SK-N-SH (cell line): ENCODE measurements around the gene GPR180. TPM values are rescaled to one million over a fixed set of nuclear protein-coding genes. Genes with fewer than 3 reads are reported as not detected.

ENCODE experiments used
- CTCF ChIA-PET: fragments of 300-600, 350-600 bp; formaldehyde crosslinking; extraction: SDS; loops from one replicate; lab custom pipeline; 2021; lab: Yijun Ruan, JAX
- POLR2A ChIA-PET: fragments of 350-600 bp; sonication (Branson Sonifier 250); formaldehyde crosslinking; extraction: SDS; loops from one replicate; lab custom pipeline; 2020; ENCODE audit warnings: antibody characterized with exemption, inconsistent platforms; lab: Yijun Ruan, JAX
- DNase-seq: peaks from one replicate; pipeline ENCODE4 v3.0.0; 2012
- H2AFZ ChIP-seq: fragments of 200-600 bp; sonication (generic); 2 replicates; pipeline ENCODE4 v1.8.1; 2016; ENCODE audit warnings: antibody characterized with exemption, mild to moderate bottlenecking, low read depth
- H3F3A ChIP-seq: fragments of 200-600 bp; sonication (generic); replicated peaks from 2 replicates; pipeline ENCODE3; 2016; ENCODE audit warnings: antibody characterized with exemption, mild to moderate bottlenecking; ENCODE audit not compliant: insufficient read depth
- H3K27ac ChIP-seq, 2 experiments: fragments of 200-500 bp in 1 of 2; fragments of 200-600 bp in 1 of 2; sonication (Bioruptor generic) in 1 of 2; sonication (generic), shearing (Covaris generic) in 1 of 2; 2 replicates each; pipeline versions ENCODE4 v1.5.1 to v1.6.1; 2014 to 2016; ENCODE audit warnings: low read depth in 2 of 2, inconsistent platforms in 1 of 2, low read length in 1 of 2, mild to moderate bottlenecking in 1 of 2, mixed read lengths in 1 of 2
- H3K27me3 ChIP-seq: fragments of 200-600 bp; sonication (generic), shearing (Covaris generic); 2 replicates; pipeline ENCODE4 v1.6.1; 2016; ENCODE audit warnings: mixed run types; ENCODE audit not compliant: insufficient read depth
- H3K36me3 ChIP-seq, 2 experiments: fragments of 200-500 bp in 1 of 2; fragments of 200-600 bp in 1 of 2; sonication (Bioruptor generic) in 1 of 2; sonication (generic) in 1 of 2; replicated peaks in 1 of 2; 2 replicates each; pipeline versions ENCODE3 to v1.5.1; 2014 to 2016; ENCODE audit warnings: low read length in 1 of 2, mild to moderate bottlenecking in 1 of 2; ENCODE audit not compliant: insufficient read depth in 2 of 2, control insufficient read depth in 1 of 2
- H3K4me1 ChIP-seq, 2 experiments: fragments of 200-500 bp in 1 of 2; fragments of 200-600 bp in 1 of 2; sonication (Bioruptor generic) in 1 of 2; sonication (generic), shearing (Covaris generic) in 1 of 2; 2 replicates each; pipeline versions ENCODE4 v1.5.1 to v1.6.1; 2014 to 2016; ENCODE audit warnings: low read depth in 1 of 2, low read length in 1 of 2, mixed run types in 1 of 2; ENCODE audit not compliant: insufficient read depth in 2 of 2, control insufficient read depth in 1 of 2
- H3K4me2 ChIP-seq: fragments of 200-600 bp; sonication (generic), shearing (Covaris generic); 2 replicates; pipeline ENCODE4 v1.6.1; 2017; ENCODE audit warnings: mixed run types
- H3K4me3 ChIP-seq, 2 experiments: fragments of 200-500 bp in 1 of 2; fragments of 200-600 bp in 1 of 2; sonication (Bioruptor generic) in 1 of 2; sonication (generic), shearing (Covaris generic) in 1 of 2; 2 replicates each; pipeline versions ENCODE4 v1.5.1 to v1.8.1; 2014 to 2016; ENCODE audit warnings: low read depth in 2 of 2, inconsistent platforms in 1 of 2, low read length in 1 of 2, mild to moderate bottlenecking in 1 of 2, mixed read lengths in 1 of 2, moderate library complexity in 1 of 2
- H3K79me2 ChIP-seq: fragments of 200-600 bp; sonication (generic); 2 replicates; pipeline ENCODE4 v1.8.1; 2017; ENCODE audit warnings: mild to moderate bottlenecking; ENCODE audit not compliant: insufficient read depth
- H3K9ac ChIP-seq: fragments of 200-600 bp; sonication (generic); 2 replicates; pipeline ENCODE4 v1.6.1; 2017; ENCODE audit warnings: mixed run types
- H3K9me2 ChIP-seq: fragments of 200-600 bp; sonication (generic); 2 replicates; pipeline ENCODE4 v1.6.1; 2017; ENCODE audit warnings: mixed run types
- H3K9me3 ChIP-seq: fragments of 200-600 bp; sonication (generic); 2 replicates; pipeline ENCODE4 v1.6.1; 2017; ENCODE audit warnings: mixed run types, mild to moderate bottlenecking, moderate library complexity
- H4K20me1 ChIP-seq: fragments of 200-600 bp; sonication (generic); 2 replicates; pipeline ENCODE4 v1.6.1; 2017; ENCODE audit warnings: mild to moderate bottlenecking, mixed run types; ENCODE audit not compliant: insufficient read depth
- CHD2 ChIP-seq: fragments of 150-350 bp; IDR thresholded peaks from 2 replicates; pipeline ENCODE4 v1.6.1; 2018; ENCODE audit warnings: low read length; ENCODE audit not compliant: partially characterized antibody
- EP300 ChIP-seq, 2 experiments: IDR thresholded peaks; 2 replicates each; pipeline versions ENCODE4 v1.4.0 to v1.6.1; 2012; ENCODE audit warnings: borderline replicate concordance in 1 of 2, low read depth in 1 of 2, low read length in 1 of 2
- EZH2phosphoT487 ChIP-seq: fragments of 200-600 bp; sonication (generic); IDR thresholded peaks from 2 replicates; pipeline ENCODE4 v1.6.1; 2017; ENCODE audit warnings: low read depth, mixed run types, mild to moderate bottlenecking, antibody characterized with exemption, moderate library complexity, borderline replicate concordance
- FOSL2 ChIP-seq: IDR thresholded peaks from 2 replicates; pipeline ENCODE4 v1.4.0; 2012; ENCODE audit warnings: low read depth, mild to moderate bottlenecking, moderate library complexity, borderline replicate concordance
- FOXJ3 ChIP-seq: sonication (generic); formaldehyde crosslinking; IDR thresholded peaks from 2 replicates; pipeline ENCODE4 v1.5.1; 2020; ENCODE audit warnings: mild to moderate bottlenecking, missing genetic modification reagents
- FOXM1 ChIP-seq: IDR thresholded peaks from 2 replicates; pipeline ENCODE4 v1.4.0; 2012; ENCODE audit warnings: low read depth, mild to moderate bottlenecking
- GABPA ChIP-seq: IDR thresholded peaks from 2 replicates; pipeline ENCODE4 v1.4.0; 2012; ENCODE audit warnings: low read depth, mild to moderate bottlenecking
- JUND ChIP-seq: IDR thresholded peaks from 2 replicates; pipeline ENCODE4 v1.4.0; 2012
- NRF1 ChIP-seq: IDR thresholded peaks from 2 replicates; pipeline ENCODE4 v1.6.1; 2012; ENCODE audit warnings: low read depth, mild to moderate bottlenecking, low read length
- POLR2AphosphoS5 ChIP-seq: IDR thresholded peaks from 2 replicates; pipeline ENCODE4 v1.6.1; 2012; ENCODE audit warnings: low read depth, low read length
- RAD21 ChIP-seq: IDR thresholded peaks from 2 replicates; pipeline ENCODE4 v1.6.1; 2012; ENCODE audit warnings: mild to moderate bottlenecking, low read length
- RXRA ChIP-seq: IDR thresholded peaks from 2 replicates; pipeline ENCODE4 v1.4.0; 2012; ENCODE audit warnings: low read depth, mild to moderate bottlenecking, borderline replicate concordance
- SMC3 ChIP-seq: IDR thresholded peaks from 2 replicates; pipeline ENCODE4 v1.6.1; 2012; ENCODE audit warnings: low read depth, low read length, improper control_type of control experiment
- WGBS: methylation state at CpG from one replicate; pipeline ENCODE4 v1.1.6; 2017; ENCODE audit warnings: low lambda C conversion rate; 5-methylcytosine and 5-hydroxymethylcytosine counted together
- polyA plus RNA-seq, 3 experiments: library from polyadenylated mRNA; depleted of rRNA; stranded (reverse); fragments of >200 nt; gene quantifications; 2 replicates each; pipeline ENCODE4 v1.2.3, GENCODE V29; 2012
- TF ChIP-seq, protein P1 (sequence below): fragments of 200-600 bp; sonication (generic); IDR thresholded peaks from 2 replicates; pipeline ENCODE4 v1.6.1; 2017; ENCODE audit warnings: antibody characterized with exemption, mild to moderate bottlenecking, moderate library complexity
- TF ChIP-seq, protein P2 (sequence below): fragments of 150-350 bp; IDR thresholded peaks from 2 replicates; pipeline ENCODE4 v1.6.1; 2017; ENCODE audit warnings: antibody characterized with exemption, low read length, low read depth, borderline replicate concordance

GPR180 gene
- polyA plus RNA-seq, 1 of the 3 experiments (the other 2 are of a cell fraction): 1.8 TPM

DNA sequence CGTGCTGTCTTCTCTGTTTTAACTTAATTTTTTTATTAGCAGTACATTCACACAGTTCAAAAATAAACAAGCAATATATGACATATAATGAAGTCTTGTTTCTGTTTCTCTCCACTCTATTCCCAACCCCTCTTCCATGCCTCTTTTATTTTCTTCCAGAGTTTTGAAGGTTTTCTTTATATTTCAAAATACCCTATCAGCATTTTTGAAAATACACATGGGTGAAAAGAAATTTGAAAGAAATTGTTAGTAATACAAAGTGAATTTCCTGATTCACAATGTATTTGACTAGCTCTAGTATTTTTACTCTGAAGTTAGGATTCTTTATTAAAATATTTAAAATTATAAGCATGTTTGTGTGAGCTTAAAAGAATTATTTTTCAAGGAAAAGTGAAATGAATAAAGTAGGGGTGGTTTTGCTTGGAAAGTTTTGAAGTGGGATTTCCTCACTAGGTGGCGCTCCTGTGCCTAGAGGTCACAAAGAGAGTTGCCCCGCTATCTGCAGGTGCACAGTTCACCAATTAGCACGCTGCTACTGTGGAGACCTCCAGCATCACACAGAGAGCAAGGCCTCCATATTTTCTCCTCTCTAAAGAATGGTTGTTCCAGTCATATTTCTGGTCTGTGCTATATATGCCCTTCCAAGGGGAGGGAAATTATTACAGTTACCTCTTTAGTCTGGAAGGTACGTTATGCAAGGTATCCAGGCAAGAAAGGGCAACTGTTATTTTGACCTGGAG, 73.1 kb downstream of the GPR180 start (continued):
- TF ChIP-seq, protein P1, sequence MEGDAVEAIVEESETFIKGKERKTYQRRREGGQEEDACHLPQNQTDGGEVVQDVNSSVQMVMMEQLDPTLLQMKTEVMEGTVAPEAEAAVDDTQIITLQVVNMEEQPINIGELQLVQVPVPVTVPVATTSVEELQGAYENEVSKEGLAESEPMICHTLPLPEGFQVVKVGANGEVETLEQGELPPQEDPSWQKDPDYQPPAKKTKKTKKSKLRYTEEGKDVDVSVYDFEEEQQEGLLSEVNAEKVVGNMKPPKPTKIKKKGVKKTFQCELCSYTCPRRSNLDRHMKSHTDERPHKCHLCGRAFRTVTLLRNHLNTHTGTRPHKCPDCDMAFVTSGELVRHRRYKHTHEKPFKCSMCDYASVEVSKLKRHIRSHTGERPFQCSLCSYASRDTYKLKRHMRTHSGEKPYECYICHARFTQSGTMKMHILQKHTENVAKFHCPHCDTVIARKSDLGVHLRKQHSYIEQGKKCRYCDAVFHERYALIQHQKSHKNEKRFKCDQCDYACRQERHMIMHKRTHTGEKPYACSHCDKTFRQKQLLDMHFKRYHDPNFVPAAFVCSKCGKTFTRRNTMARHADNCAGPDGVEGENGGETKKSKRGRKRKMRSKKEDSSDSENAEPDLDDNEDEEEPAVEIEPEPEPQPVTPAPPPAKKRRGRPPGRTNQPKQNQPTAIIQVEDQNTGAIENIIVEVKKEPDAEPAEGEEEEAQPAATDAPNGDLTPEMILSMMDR: peak; percentile 83
- TF ChIP-seq EP300 (IDR thresholded peaks at IDR 0.05; ENCODE audit: borderline replicate concordance in 1 of 2, low read depth in 1 of 2, low read length in 1 of 2): no peak
- peak; percentile 59 for TF ChIP-seq SMC3
- TF ChIP-seq CHD2: no peak
- no peak for TF ChIP-seq JUND
- TF ChIP-seq EZH2phosphoT487: no peak
- TF ChIP-seq, all 33 proteins: peak for 3

DNA sequence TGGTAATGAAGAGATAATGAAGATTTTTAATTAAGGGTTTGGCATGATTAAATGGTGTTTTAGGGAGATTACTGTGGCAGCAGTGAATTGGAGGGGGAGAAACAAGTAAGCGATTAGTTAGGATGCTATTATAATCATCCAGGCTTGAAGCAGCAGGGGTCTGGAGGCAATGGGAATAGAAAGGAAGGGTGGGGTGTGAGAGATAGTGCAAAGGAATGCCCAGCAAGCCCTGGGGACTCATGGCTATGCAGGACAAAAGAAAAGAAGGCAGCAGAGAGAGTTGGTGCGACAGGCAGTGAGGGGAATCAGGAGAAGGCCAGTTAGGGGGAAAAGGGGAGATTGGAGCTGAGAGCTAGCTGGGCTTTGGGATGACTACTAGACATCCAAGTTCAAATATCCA, 76.1 kb downstream of the GPR180 start:
- Histone ChIP-seq H4K20me1 (no peaks in the 10 kb centered on the region), H2AFZ (no peak overlapping the region), H3K9me2 (no peaks in the 10 kb centered on the region), H3K27me3 (peaks cover 4% of the 10 kb centered on the region; the same call in 1 of the 2 replicates), H3K4me3 (no peak overlapping the region), H3K79me2 (no peaks in the 10 kb centered on the region), H3K4me1 (no peaks in the 10 kb centered on the region), H3K27ac (no peak overlapping the region), H3K9me3 (no peaks in the 10 kb centered on the region), H3K4me2 (no peak overlapping the region), H3K9ac (no peak overlapping the region), H3K36me3 (no peaks in the 10 kb centered on the region), H3F3A (no peaks in the 10 kb centered on the region)
- TF ChIP-seq RAD21: no peak
- ChIA-PET CTCF (no interaction called here), POLR2A (no interaction called here)
- DNase-seq: no peak
- WGBS: 63% methylated on average over 2 of the region's 2 CpGs

DNA sequence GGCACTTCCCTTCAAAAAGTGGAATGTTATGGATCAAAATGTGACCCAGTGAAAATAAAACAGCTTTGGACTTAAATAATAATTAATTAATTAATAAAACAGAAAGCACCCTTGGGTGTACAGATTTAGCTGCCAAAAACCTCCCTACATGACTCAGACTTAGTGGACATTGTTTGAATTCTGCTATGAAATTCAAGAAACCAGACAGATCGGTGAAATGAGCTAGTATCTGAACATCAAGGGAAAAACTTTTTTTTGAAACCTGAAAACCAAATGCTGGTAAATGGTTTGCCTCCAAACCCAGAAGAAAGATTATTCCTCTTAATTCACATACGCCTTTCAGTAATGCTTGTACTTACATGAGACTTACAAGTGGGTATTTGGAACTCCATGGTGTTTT, 77.2 kb downstream of the GPR180 start:
- CTCF ChIA-PET: interaction anchor here (0.8 to 1.1 kb wide), 3 partner anchors 28 to 702 kb away, joined by 3 to 4 read pairs (median 3); no protein-coding TSS in a partner anchor
- DNase-seq: no peak
- H4K20me1 ChIP-seq: no peaks in the 10 kb centered on the region
- no peaks in the 10 kb centered on the region for H3K9me2 ChIP-seq
- H3K4me1 ChIP-seq: no peaks in the 10 kb centered on the region
- H2AFZ ChIP-seq: no peak overlapping the region
- H3K79me2 ChIP-seq: no peaks in the 10 kb centered on the region
- H3K9me3 ChIP-seq: no peaks in the 10 kb centered on the region
- H3F3A ChIP-seq: no peaks in the 10 kb centered on the region
- 32% methylated on average over 2 of the region's 2 CpGs for WGBS
- no peaks in the 10 kb centered on the region for H3K36me3 ChIP-seq
- H3K9ac ChIP-seq: no peak overlapping the region
- H3K27ac ChIP-seq: no peak overlapping the region
- H3K4me2 ChIP-seq: no peak overlapping the region
- POLR2A ChIA-PET: no interaction called here
- no peak overlapping the region for H3K4me3 ChIP-seq
- H3K27me3 ChIP-seq: peaks cover 4% of the 10 kb centered on the region; the same call in 1 of the 2 replicates
- no peak for TF ChIP-seq FOSL2
- TF ChIP-seq, protein P1: no peak
- TF ChIP-seq GABPA: no peak
- no peak for TF ChIP-seq FOXM1
- TF ChIP-seq RAD21: no peak
- no peak for TF ChIP-seq SMC3
- TF ChIP-seq NRF1: no peak
- TF ChIP-seq POLR2AphosphoS5: no peak
- no peak for TF ChIP-seq CHD2
- TF ChIP-seq RXRA: no peak
- TF ChIP-seq FOXJ3: no peak
- TF ChIP-seq, protein P2, sequence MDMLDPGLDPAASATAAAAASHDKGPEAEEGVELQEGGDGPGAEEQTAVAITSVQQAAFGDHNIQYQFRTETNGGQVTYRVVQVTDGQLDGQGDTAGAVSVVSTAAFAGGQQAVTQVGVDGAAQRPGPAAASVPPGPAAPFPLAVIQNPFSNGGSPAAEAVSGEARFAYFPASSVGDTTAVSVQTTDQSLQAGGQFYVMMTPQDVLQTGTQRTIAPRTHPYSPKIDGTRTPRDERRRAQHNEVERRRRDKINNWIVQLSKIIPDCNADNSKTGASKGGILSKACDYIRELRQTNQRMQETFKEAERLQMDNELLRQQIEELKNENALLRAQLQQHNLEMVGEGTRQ: no peak
